Activated CD8-positive, alpha-beta memory T cell treated with anti-CD3 and anti-CD28 coated beads, Interleukin-2, amount 50 U/mL, for 48 hours (primary cell): Measurements from ENCODE around the gene OR13C8.
"Not testable (repeated sequence)": the region's sequence is repeated elsewhere in the genome, so short reads cannot be mapped to it uniquely, and the experiment has no call there.

ENCODE experiments used
- DNase-seq: peaks from one replicate; pipeline ENCODE4 v3.0.0-alpha.2; 2020

The OR13C8 gene

DNA sequence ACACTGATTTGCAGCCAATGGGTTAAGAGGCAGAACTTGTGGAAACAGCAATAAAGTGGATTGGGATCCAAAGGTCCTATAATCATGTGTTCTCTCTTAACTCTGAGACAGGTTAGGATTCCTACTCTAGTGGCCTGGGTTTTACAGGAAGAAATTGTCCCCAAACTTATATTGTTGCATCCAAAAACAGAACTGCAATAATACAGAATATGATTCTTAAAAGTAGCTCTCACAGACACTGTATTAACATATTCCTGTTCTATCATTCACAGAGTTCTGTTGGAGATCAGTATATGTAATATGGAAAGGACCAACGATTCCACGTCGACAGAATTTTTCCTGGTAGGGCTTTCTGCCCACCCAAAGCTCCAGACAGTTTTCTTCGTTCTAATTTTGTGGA is at the start of gene OR13C8:
OR13C8 (plus strand) TSS at position 301 of the 400 bp plus-strand sequence; CDS start at position 301, 0 bp downstream.
- no peak for DNase-seq

- not testable (repeated sequence) for DNase-seq
These were observed 48.7 kb upstream of the OR13C8 start for GRCh38 chr9:104520241-104520640.

DNA sequence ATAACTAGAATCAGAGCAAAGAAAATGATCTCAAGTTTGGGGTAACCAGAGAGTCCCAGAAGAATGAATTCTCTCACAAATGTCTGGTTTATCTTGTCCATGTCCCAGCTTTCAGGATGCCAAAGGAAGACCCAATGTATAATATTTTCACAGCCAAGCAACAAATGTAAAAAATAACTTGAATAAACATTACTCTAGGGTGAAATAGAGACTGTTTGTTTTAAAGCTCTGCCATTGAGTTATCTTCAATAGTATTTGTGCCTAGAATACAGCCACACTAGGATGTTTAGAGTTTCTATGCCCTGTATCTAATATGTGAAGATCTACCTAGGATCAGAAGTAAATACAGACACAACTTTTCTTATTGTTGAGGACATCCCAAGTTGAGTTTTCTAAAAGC is 41.9 kb upstream of the OR13C8 start, which contains the start of gene OR13C4:
OR13C4 (minus strand) TSS at position 101 of the 400 bp plus-strand sequence; CDS start at position 101, 0 bp downstream.
- no peak for DNase-seq

DNA sequence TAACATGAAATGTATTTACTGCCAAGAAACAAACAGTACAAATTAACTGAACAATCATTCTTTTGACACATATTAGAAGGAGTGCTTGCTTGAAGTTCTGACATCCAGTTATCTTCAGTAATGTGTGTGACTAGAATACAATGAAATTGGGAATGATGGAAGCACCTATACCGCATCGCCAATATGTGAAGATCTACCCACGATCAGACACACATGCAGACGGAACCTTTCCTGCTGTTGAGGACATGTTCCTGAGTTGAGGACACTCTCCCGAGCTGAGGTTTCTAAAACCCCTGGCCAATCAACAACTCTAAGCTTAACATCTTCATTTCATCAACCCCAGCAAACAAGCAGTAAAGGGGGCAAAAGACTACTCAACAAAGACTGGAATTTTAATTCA is 32.2 kb upstream of the OR13C8 start, which contains the start of gene OR13C3:
OR13C3 (minus strand) TSS at position 101 of the 400 bp plus-strand sequence. CDS start 133 bp downstream, outside the sequence.
- DNase-seq: no peak

DNA sequence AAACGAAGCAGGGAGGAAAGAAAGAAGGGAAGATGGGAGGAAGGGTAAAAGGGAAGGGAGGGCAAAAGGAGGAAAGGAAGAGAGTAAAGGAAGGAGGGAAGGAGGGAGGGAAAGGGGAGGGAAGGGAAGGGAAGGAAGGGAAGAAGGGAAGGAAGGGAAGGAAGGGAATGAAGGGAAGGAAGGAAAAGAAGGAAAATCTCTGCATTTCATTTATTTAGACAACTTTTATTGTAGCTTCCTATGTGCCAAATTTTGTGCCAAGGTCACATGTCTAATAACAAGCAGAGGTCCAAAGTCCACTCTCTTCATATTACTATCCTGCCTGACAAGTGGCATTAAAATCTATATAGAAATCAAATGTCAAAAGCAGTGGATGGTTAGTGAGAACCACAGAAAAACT is 29.7 kb upstream of the OR13C8 start:
- no peak for DNase-seq

DNA sequence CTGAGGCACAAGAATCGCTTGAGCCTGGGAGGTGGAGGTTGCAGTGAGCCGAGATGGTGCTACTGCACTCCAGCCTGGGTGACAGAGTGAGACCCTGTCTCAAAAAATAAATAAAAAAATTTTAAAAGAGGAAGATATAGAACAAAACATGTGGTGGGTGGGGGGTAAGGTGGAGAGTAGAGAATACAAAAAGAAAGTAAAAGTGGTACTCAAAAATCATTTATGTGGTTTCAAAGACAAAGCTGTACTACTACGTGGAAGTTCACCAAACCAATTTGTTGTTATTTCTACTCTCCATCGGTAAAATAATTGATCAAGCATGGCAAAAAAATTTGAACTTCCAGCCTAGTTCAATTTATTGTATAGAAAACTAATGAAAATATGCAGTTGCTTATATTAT is 24.3 kb upstream of the OR13C8 start:
- no peak for DNase-seq

- no peak for DNase-seq
These were observed 15.7 kb upstream of the OR13C8 start for GRCh38 chr9:104553261-104553660.

DNA sequence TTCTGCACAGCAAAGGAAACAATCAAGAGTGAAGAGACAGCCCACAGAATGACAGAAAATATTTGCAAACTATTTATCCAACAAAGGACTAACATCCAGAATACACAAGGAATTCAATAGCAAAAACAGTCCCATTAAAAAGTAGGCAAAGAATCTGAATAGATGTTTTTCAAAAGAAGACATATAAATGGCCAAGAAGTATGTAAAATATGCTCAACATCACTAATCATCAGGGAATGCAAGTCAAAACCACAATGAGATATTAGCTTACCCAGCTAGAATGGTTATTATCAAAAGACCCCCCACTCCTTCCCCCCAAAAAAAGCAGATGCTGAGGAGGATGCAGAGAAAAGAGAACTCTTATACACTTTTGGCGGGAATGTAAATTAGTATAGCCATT is 13.4 kb upstream of the OR13C8 start:
- no peak for DNase-seq

- no peak for DNase-seq
These were observed 11.9 kb upstream of the OR13C8 start for GRCh38 chr9:104556830-104557634.

DNA sequence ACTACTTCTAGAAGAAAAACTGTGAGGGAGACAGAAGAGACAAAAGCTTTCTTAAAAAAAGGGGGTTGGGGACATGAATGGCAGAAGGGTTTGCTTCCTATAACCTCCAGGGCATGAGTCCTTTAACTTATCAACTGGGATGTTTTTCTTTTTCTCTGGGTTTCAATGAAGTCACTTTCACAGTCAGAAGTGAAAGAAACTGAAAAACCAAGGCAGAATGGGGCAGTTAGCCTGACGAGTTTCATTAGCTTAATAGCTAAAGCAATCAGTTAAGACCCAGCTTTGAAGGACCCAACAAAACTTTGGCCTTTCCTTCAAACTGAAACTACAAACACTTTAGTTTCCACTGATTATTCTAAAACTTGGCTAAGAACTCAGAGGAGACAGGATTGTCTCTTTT is 4.6 kb upstream of the OR13C8 start:
- DNase-seq: no peak

DNA sequence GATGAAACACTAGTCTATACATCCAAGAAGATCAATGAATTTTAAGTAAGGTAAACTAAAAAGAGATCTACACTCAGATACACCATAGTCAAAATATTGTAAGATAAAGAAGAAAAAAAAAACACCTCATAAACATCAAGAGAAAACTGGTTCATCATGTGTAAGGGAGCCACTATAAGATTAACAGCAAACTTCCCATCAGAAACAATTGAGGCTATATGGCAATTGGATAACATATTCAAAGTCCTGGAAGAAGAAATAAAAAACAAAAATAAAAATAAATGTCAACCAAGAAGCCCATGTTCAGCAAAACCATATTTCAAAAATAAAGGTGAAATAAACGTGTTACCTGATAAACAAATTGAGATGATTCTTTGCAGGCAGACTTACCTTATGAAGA is 3.6 kb downstream of the OR13C8 start:
- no peak for DNase-seq

GRCh38 chr9:104575456-104575855 is 6.5 kb downstream of the OR13C8 start:
- DNase-seq: no peak

DNA sequence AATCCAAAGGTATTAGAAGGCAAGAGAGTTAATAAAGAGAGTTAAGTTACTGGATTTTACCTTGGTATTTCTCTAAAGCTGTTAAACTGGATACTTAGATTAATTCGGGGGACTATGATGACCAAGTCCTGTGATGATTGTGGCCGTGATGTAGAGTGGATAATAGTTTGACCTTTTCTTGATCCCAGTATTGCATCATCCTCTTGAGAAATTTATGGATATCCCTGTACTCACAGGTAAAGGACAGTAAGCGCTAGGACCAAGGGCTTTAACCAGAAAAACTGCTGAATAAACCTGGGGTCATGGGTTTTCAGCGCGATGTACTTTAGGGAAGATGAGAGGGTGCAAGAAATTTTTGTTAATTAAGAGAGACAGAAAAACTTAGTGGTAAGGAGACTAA is 8.3 kb downstream of the OR13C8 start:
- no peak for DNase-seq

GRCh38 chr9:104580562-104580961 is 11.6 kb downstream of the OR13C8 start:
- DNase-seq: no peak

- DNase-seq: no peak
These were observed 17.7 kb downstream of the OR13C8 start for GRCh38 chr9:104586496-104587180.

GRCh38 chr9:104589626-104590025 is 20.7 kb downstream of the OR13C8 start:
- DNase-seq: no peak

GRCh38 chr9:104598749-104599148 is 29.8 kb downstream of the OR13C8 start:
- not testable (repeated sequence) for DNase-seq

- not testable (repeated sequence) for DNase-seq
These were observed 30.3 kb downstream of the OR13C8 start, which contains the start of gene OR13C5 for GRCh38 chr9:104599313-104599712. Gene OR13C5, minus strand, starts transcription at chr9:104599413. Its CDS starts 0 bp downstream, at chr9:104599413.

- no peak for DNase-seq
These were observed 35.8 kb downstream of the OR13C8 start for GRCh38 chr9:104604801-104605200.

- DNase-seq: not testable (repeated sequence)
These were observed 36.6 kb downstream of the OR13C8 start, which contains the start of gene OR13C2 for GRCh38 chr9:104605527-104605926. Gene OR13C2, minus strand, starts transcription at chr9:104605627. Its CDS starts 0 bp downstream, at chr9:104605627.

- no peak for DNase-seq
These were observed 37.2 kb downstream of the OR13C8 start for GRCh38 chr9:104606152-104606551.

GRCh38 chr9:104608336-104608735 is 39.4 kb downstream of the OR13C8 start:
- no peak for DNase-seq

GRCh38 chr9:104611213-104611612 is 42.2 kb downstream of the OR13C8 start:
- no peak for DNase-seq

- DNase-seq: no peak
These were observed 48.5 kb downstream of the OR13C8 start for GRCh38 chr9:104617418-104617817.
